Measurements from ENCODE around the gene MARCHF5.
"Not testable (repeated sequence)": the region's sequence is repeated elsewhere in the genome, so short reads cannot be mapped to it uniquely, and the experiment has no call there.

The MARCHF5 gene

DNA sequence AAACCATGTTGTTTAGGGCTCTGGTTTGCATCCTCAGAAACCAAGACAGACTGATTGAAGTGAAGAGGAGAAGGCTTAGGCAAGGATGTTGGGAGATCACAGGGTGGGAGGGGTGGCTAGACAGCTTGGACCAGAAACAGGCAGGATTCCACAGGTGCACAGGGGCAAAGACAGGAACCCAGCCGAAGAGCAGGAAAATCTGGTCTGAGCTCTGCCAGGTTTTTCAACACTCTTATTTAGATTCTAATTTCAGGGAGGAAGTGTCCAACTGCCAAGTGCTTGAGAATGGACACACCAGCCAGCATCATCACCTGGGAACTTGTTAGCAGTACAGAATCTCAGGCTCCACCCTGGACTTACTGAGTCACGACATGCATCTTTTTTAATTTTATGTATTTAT is 93.8 kb downstream of the MARCHF5 start:
- intact Hi-C loops (cut with micrococcal nuclease), result no loop called here
- H3K4me3 Mint-ChIP-seq, result no peak overlapping the region
- peaks cover 4% of the 10 kb centered on the region for H3K27me3 Mint-ChIP-seq
- H3K36me3 Mint-ChIP-seq (ENCODE audit: low read depth), result no peaks in the 10 kb centered on the region
- no peaks in the 10 kb centered on the region for H3K9me3 Mint-ChIP-seq
- no peaks in the 10 kb centered on the region for H3K4me1 Mint-ChIP-seq (ENCODE audit: low read depth)
- no peak overlapping the region for H3K27ac Mint-ChIP-seq

DNA sequence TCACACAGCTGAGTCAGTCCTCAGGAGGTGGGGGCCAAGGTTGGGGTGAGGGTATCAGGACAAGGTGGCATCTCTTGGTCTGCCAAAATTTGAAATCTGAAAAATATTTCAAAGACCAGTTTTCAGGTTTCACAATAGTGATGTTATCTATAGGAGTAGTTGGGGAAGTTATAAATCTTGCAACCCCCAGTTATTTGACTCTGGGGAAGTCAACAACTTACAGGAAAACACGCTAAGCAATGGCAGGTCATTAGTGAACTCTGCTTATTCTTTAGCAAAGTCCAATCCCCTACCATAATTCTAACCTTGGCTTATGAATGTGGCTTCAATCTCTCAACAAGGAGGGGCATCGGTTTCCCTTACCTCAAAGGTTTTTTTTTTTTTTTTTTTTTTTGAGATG is 94.9 kb downstream of the MARCHF5 start:
- H3K27ac Mint-ChIP-seq, result no peak overlapping the region
- intact Hi-C loops (cut with micrococcal nuclease), result no loop called here
- H3K36me3 Mint-ChIP-seq (ENCODE audit: low read depth), result no peaks in the 10 kb centered on the region
- H3K4me1 Mint-ChIP-seq (ENCODE audit: low read depth), result no peaks in the 10 kb centered on the region
- peaks cover 4% of the 10 kb centered on the region for H3K27me3 Mint-ChIP-seq
- H3K4me3 Mint-ChIP-seq, result no peak overlapping the region
- no peaks in the 10 kb centered on the region for H3K9me3 Mint-ChIP-seq

DNA sequence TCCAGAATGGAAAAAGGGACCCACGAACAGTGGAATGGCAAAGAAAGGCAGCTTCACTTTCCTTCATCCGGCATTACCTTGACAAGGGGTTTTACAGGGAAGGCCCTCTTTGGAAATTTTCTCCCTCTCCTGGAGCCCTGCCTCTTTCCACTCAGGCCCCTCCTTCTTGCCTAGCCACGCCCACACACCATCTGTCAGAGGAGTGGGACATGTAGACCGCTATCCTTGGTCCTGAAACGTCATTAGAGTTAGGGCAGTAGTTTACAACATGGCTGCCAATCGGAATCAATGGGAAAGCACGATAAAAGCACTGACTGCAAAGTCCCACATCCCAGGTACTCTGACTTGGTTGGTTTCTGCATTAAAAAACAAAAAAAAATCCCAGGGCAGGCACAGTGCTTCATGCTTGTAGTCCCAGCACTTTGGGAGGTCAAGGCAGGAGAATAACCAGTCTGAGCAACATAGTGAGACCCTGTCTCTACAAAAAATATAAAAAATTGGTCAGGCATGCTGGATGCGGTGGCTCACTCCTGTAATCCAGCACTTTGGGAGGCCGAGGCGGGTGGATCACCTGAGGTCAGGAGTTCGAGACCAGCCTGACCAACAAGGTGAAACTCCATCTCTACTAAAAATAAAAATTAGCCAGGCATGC is 96.4 kb downstream of the MARCHF5 start:
- Mint-ChIP-seq H3K9me3 (no peaks in the 10 kb centered on the region), H3K27ac (no peak overlapping the region), H3K4me3 (no peak overlapping the region), H3K4me1 (ENCODE audit: low read depth) (no peaks in the 10 kb centered on the region), H3K27me3 (peaks cover 2% of the 10 kb centered on the region), H3K36me3 (ENCODE audit: low read depth) (no peaks in the 10 kb centered on the region)
- intact Hi-C loops (cut with micrococcal nuclease), result no loop called here

- H3K27me3 Mint-ChIP-seq; H3K9me3 Mint-ChIP-seq; H3K36me3 Mint-ChIP-seq (ENCODE audit: low read depth); H3K27ac Mint-ChIP-seq; intact Hi-C loops (cut with micrococcal nuclease); H3K4me3 Mint-ChIP-seq; H3K4me1 Mint-ChIP-seq (ENCODE audit: low read depth): not testable (repeated sequence)
Measured at GRCh38 chr10:92393173-92393572, 102.2 kb downstream of the MARCHF5 start.

DNA sequence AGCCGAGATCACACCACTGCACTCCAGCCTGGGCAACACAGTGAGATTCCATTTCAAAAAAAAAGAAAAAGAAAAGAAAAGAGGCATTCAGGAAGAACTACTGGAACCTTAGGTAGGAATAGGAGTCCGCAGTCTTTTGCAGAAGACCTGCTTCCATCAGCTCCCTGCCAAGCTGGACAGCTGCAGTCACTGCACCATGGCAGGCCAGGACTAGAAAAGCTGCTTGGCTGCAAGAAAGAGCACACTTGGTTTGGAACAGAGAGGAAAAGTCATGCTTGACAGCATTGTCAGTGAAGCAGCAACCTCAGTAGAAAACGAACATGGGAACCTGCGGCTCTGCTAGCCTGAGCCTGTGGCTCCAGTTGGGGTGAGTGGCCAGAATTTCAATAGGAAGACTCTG is 104.3 kb downstream of the MARCHF5 start:
- no peak overlapping the region for H3K27ac Mint-ChIP-seq
- intact Hi-C loops (cut with micrococcal nuclease), result no loop called here
- no peaks in the 10 kb centered on the region for H3K4me1 Mint-ChIP-seq (ENCODE audit: low read depth)
- no peaks in the 10 kb centered on the region for H3K9me3 Mint-ChIP-seq
- no peak overlapping the region for H3K4me3 Mint-ChIP-seq
- H3K27me3 Mint-ChIP-seq, result peaks cover 3% of the 10 kb centered on the region
- H3K36me3 Mint-ChIP-seq (ENCODE audit: low read depth), result no peaks in the 10 kb centered on the region

DNA sequence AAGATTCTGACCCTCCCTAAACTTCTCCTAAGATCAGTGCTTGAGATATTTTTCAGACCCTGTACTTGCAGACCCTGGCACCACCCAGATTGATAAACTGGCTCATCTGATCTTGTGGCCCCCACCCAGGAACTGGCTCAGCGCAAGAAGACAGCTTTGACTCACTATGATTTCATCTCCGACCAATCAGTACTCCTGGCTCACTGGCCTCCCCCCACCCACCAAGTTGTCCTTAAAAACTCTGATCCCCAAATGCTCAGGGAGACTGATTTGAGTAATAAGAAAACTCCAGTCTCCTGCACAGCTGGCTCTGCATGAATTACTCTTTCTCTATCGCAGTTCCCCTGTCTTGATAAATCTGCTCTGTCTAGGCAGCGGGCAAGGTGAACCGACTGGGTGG is 111.3 kb downstream of the MARCHF5 start:
- H3K36me3 Mint-ChIP-seq (ENCODE audit: low read depth); H3K27ac Mint-ChIP-seq; H3K4me3 Mint-ChIP-seq; H3K27me3 Mint-ChIP-seq; H3K9me3 Mint-ChIP-seq; intact Hi-C loops (cut with micrococcal nuclease): not testable (repeated sequence)
- peaks cover 10% of the 10 kb centered on the region for H3K4me1 Mint-ChIP-seq (ENCODE audit: low read depth)
